H1 (cell line): ENCODE measurements around the gene DEK. TPM values are rescaled to one million over a fixed set of nuclear protein-coding genes. Genes with fewer than 3 reads are reported as not detected.

Experiments used
- CTCF ChIA-PET: fragments of 300-600 bp; sonication (Branson Sonifier 250); formaldehyde crosslinking; loops from one replicate; lab custom pipeline; 2021; ENCODE audit not compliant: partially characterized antibody; lab: Charles Lee
- POLR2A ChIA-PET: fragments of 300-600 bp; sonication (Branson Sonifier 250); formaldehyde crosslinking; loops from one replicate; lab custom pipeline; 2021; ENCODE audit warnings: inconsistent platforms; ENCODE audit not compliant: partially characterized antibody; lab: Charles Lee
- DNase-seq, 2 experiments: peaks; one replicate each; pipeline versions ENCODE4 v3.0.0 to v3.0.0-alpha.2; 2010 to 2022; ENCODE audit warnings: low spot score in 2 of 2, low read depth in 1 of 2, mixed read lengths in 1 of 2
- FAIRE-seq: peaks from 2 replicates; lab custom pipeline; 2011; peaks lifted over from hg19 to GRCh38; lab: Jason Lieb, UNC
- H2AFZ ChIP-seq: 2 replicates; pipeline ENCODE4 v1.8.1; 2012; ENCODE audit warnings: low read length, inconsistent platforms
- H2AK5ac ChIP-seq: 2 replicates; pipeline ENCODE4 v1.6.1; 2013; ENCODE audit warnings: low read depth, low read length
- H2BK120ac ChIP-seq: replicated peaks from 2 replicates; pipeline ENCODE3; 2013; ENCODE audit warnings: low read depth, low read length, inconsistent platforms
- H2BK12ac ChIP-seq: 2 replicates; pipeline ENCODE4 v1.6.1; 2013; ENCODE audit warnings: low read depth, low read length
- H2BK15ac ChIP-seq: 2 replicates; pipeline ENCODE4 v1.6.1; 2013; ENCODE audit warnings: low read length
- H2BK20ac ChIP-seq: 2 replicates; pipeline ENCODE4 v1.6.1; 2013; ENCODE audit warnings: low read length
- H2BK5ac ChIP-seq: 2 replicates; pipeline ENCODE4 v1.6.1; 2013; ENCODE audit warnings: low read depth, low read length
- H3K14ac ChIP-seq: 2 replicates; pipeline ENCODE4 v1.6.1; 2013; ENCODE audit warnings: inconsistent platforms; ENCODE audit not compliant: insufficient read length
- H3K18ac ChIP-seq: 2 replicates; pipeline ENCODE4 v1.6.1; 2013; ENCODE audit warnings: low read length; ENCODE audit errors: extremely low read depth
- H3K23ac ChIP-seq: 2 replicates; pipeline ENCODE4 v1.6.1; 2013; ENCODE audit warnings: inconsistent platforms; ENCODE audit not compliant: insufficient read length
- H3K23me2 ChIP-seq: 2 replicates; pipeline ENCODE4 v1.6.1; 2013; ENCODE audit warnings: low read depth, low read length
- H3K27ac ChIP-seq: 2 replicates; pipeline ENCODE4 v1.6.1; 2011; ENCODE audit warnings: low read depth, low read length, inconsistent platforms
- H3K27me3 ChIP-seq, 4 experiments: replicated peaks in 1 of 4; 1 replicate in 1 of 4; 2 replicates in 3 of 4; pipeline versions ENCODE4 v1.6.1 to v1.8.1; 2011 to 2013; ENCODE audit warnings: low read length in 3 of 4, mild to moderate bottlenecking in 3 of 4, inconsistent platforms in 2 of 4, mixed read lengths in 2 of 4, moderate library complexity in 1 of 4; ENCODE audit not compliant: control insufficient read depth in 3 of 4, insufficient read depth in 3 of 4; ENCODE audit errors: extremely low read depth in 1 of 4
- H3K36me3 ChIP-seq, 4 experiments: 2 replicates each; pipeline versions ENCODE4 v1.6.1 to v1.8.1; 2011 to 2013; ENCODE audit warnings: mild to moderate bottlenecking in 4 of 4, low read length in 3 of 4, moderate library complexity in 2 of 4, control low read depth in 1 of 4, inconsistent platforms in 1 of 4; ENCODE audit not compliant: insufficient read depth in 4 of 4, control insufficient read depth in 2 of 4
- H3K4ac ChIP-seq: replicated peaks from 2 replicates; pipeline ENCODE3; 2013; ENCODE audit warnings: low read length, low read depth, mixed read lengths, inconsistent platforms; ENCODE audit not compliant: insufficient read length
- H3K4me1 ChIP-seq, 4 experiments: replicated peaks in 1 of 4; 1 replicate in 1 of 4; 2 replicates in 3 of 4; pipeline versions ENCODE4 v1.6.1 to v1.8.1; 2011 to 2013; ENCODE audit warnings: low read length in 3 of 4, inconsistent platforms in 2 of 4, mixed read lengths in 1 of 4; ENCODE audit not compliant: insufficient read depth in 4 of 4, control insufficient read depth in 3 of 4
- H3K4me2 ChIP-seq, 2 experiments: 2 replicates each; pipeline versions ENCODE4 v1.6.1 to v1.8.1; 2011 to 2013; ENCODE audit warnings: low read depth in 2 of 2, low read length in 2 of 2, control low read depth in 1 of 2, inconsistent platforms in 1 of 2, mild to moderate bottlenecking in 1 of 2; ENCODE audit not compliant: insufficient read depth in 1 of 2
- H3K4me3 ChIP-seq, 4 experiments: fragments of 200-600, 300-600 bp in 1 of 4; sonication (generic), shearing (Covaris generic), sonication (Bioruptor Twin) in 1 of 4; 2 replicates each; pipeline versions ENCODE4 v1.5.1 to v1.8.1; 2011 to 2016; ENCODE audit warnings: low read length in 4 of 4, low read depth in 3 of 4, control low read depth in 2 of 4, inconsistent platforms in 2 of 4, mild to moderate bottlenecking in 2 of 4, mixed read lengths in 1 of 4, moderate library complexity in 1 of 4; ENCODE audit not compliant: insufficient read depth in 2 of 4; ENCODE audit errors: extremely low read depth in 1 of 4
- H3K56ac ChIP-seq: replicated peaks from 2 replicates; pipeline ENCODE3; 2013; ENCODE audit warnings: low read depth, mild to moderate bottlenecking, mixed read lengths, low read length, inconsistent platforms; ENCODE audit not compliant: insufficient read length
- H3K79me1 ChIP-seq: 2 replicates; pipeline ENCODE4 v1.6.1; 2013; ENCODE audit warnings: low read depth, low read length, control low read depth
- H3K79me2 ChIP-seq, 2 experiments: 2 replicates each; pipeline versions ENCODE4 v1.6.1 to v1.8.1; 2012 to 2013; ENCODE audit warnings: low read length in 2 of 2, mild to moderate bottlenecking in 2 of 2, inconsistent platforms in 1 of 2; ENCODE audit not compliant: insufficient read depth in 2 of 2, control insufficient read depth in 1 of 2
- H3K9ac ChIP-seq, 4 experiments: replicated peaks in 1 of 4; 1 replicate in 1 of 4; 2 replicates in 3 of 4; pipeline versions ENCODE4 v1.6.1 to v1.8.1; 2011 to 2013; ENCODE audit warnings: low read depth in 3 of 4, low read length in 3 of 4, control low read depth in 2 of 4, mild to moderate bottlenecking in 2 of 4, moderate library complexity in 2 of 4, inconsistent platforms in 1 of 4; ENCODE audit errors: extremely low read depth in 1 of 4
- H3K9me3 ChIP-seq, 2 experiments: 2 replicates each; pipeline versions ENCODE4 v1.6.1 to v1.8.1; 2012 to 2013; ENCODE audit warnings: mild to moderate bottlenecking in 2 of 2, moderate library complexity in 2 of 2, control low read depth in 1 of 2, inconsistent platforms in 1 of 2, low read depth in 1 of 2, low read length in 1 of 2, mixed read lengths in 1 of 2; ENCODE audit not compliant: insufficient read depth in 2 of 2
- H4K20me1 ChIP-seq, 2 experiments: replicated peaks in 1 of 2; 2 replicates each; pipeline versions ENCODE3 to v1.8.1; 2011 to 2013; ENCODE audit warnings: inconsistent platforms in 2 of 2, low read length in 2 of 2, mild to moderate bottlenecking in 1 of 2; ENCODE audit not compliant: insufficient read depth in 2 of 2, control insufficient read depth in 1 of 2
- H4K5ac ChIP-seq: 2 replicates; pipeline ENCODE4 v1.6.1; 2013; ENCODE audit warnings: low read length, low read depth, mixed read lengths, inconsistent platforms; ENCODE audit not compliant: insufficient read length
- H4K8ac ChIP-seq: 2 replicates; pipeline ENCODE4 v1.8.0; 2013; ENCODE audit warnings: mild to moderate bottlenecking, moderate library complexity, low read length, inconsistent platforms; ENCODE audit not compliant: insufficient read depth; ENCODE audit errors: extremely low read depth
- H4K91ac ChIP-seq: replicated peaks from 2 replicates; pipeline ENCODE3; 2013; ENCODE audit warnings: low read length, mixed read lengths, inconsistent platforms; ENCODE audit not compliant: insufficient read length
- BACH1 ChIP-seq: IDR thresholded peaks from 2 replicates; pipeline ENCODE4 v1.6.1; 2012; ENCODE audit warnings: low read length, improper control_type of control experiment
- CTCF ChIP-seq, 3 experiments: IDR thresholded peaks; 1 replicate in 2 of 3; 2 replicates in 1 of 3; pipeline versions ENCODE4 v1.5.1 to v1.6.1; 2011; ENCODE audit warnings: low read length in 3 of 3, mild to moderate bottlenecking in 3 of 3, inconsistent platforms in 2 of 3, low read depth in 1 of 3, moderate library complexity in 1 of 3; ENCODE audit not compliant: insufficient read depth in 1 of 3; ENCODE audit errors: control extremely low read depth in 1 of 3
- HDAC2 ChIP-seq, 2 experiments: fragments of 300-600 bp in 1 of 2; sonication (generic) in 1 of 2; IDR thresholded peaks; 2 replicates each; pipeline ENCODE4 v1.6.1; 2011 to 2012; ENCODE audit warnings: low read depth in 2 of 2, low read length in 2 of 2, mild to moderate bottlenecking in 2 of 2, moderate library complexity in 2 of 2, borderline replicate concordance in 1 of 2, inconsistent platforms in 1 of 2
- KDM1A ChIP-seq: fragments of 200-600, 300-600 bp; sonication (generic); IDR thresholded peaks from 2 replicates; pipeline ENCODE4 v1.7.1; 2016; ENCODE audit warnings: mild to moderate bottlenecking, low read length, borderline replicate concordance
- POLR2AphosphoS5 ChIP-seq: IDR thresholded peaks from 2 replicates; pipeline ENCODE4 v1.6.1; 2011; ENCODE audit warnings: low read depth, low read length
- RXRA ChIP-seq: IDR thresholded peaks from 2 replicates; pipeline ENCODE4 v1.6.1; 2011; ENCODE audit warnings: low read depth, mild to moderate bottlenecking, low read length, moderate library complexity; ENCODE audit not compliant: insufficient read depth
- SIN3A ChIP-seq, 2 experiments: IDR thresholded peaks in 1 of 2; conservative IDR thresholded peaks in 1 of 2; 2 replicates each; pipeline ENCODE4 v1.6.1; 2011 to 2012; ENCODE audit warnings: low read length in 2 of 2, improper control_type of control experiment in 1 of 2, low read depth in 1 of 2, mild to moderate bottlenecking in 1 of 2
- SP2 ChIP-seq: IDR thresholded peaks from 2 replicates; pipeline ENCODE4 v1.6.1; 2012; ENCODE audit warnings: mild to moderate bottlenecking, low read length, inconsistent platforms
- SP4 ChIP-seq: IDR thresholded peaks from 2 replicates; pipeline ENCODE4 v1.6.1; 2012; ENCODE audit warnings: low read length, inconsistent platforms
- SUZ12 ChIP-seq: fragments of 200-600 bp; sonication (generic); IDR thresholded peaks from 2 replicates; pipeline ENCODE4 v1.6.1; 2012; ENCODE audit warnings: mild to moderate bottlenecking, inconsistent platforms, low read length, moderate library complexity, mixed read lengths
- YY1 ChIP-seq: IDR thresholded peaks from 2 replicates; pipeline ENCODE4 v1.6.1; 2011; ENCODE audit warnings: low read depth, mild to moderate bottlenecking, low read length
- WGBS, 2 experiments: shearing (Covaris generic) in 1 of 2; methylation state at CpG; one replicate each; pipeline versions ENCODE4 v1.1.6 to v1.1.7; 2013 to 2015; ENCODE audit warnings: low lambda C conversion rate in 2 of 2, mixed read lengths in 2 of 2, inconsistent platforms in 1 of 2, low coverage in 1 of 2, missing lambda C conversion rate in 1 of 2; ENCODE audit not compliant: insufficient replicate concordance in 2 of 2, insufficient coverage in 1 of 2, insufficient read length in 1 of 2; ENCODE audit errors: extremely low coverage in 1 of 2, missing lambda C conversion rate in 1 of 2; 5-methylcytosine and 5-hydroxymethylcytosine counted together
- polyA plus RNA-seq, 7 experiments: library from polyadenylated mRNA; depleted of rRNA in 3 of 7; stranded (reverse) in 5 of 7; unstranded in 2 of 7; fragments of >200 nt in 5 of 7; fragments of 200-250 nt in 2 of 7; gene quantifications; 1 replicate in 5 of 7; 2 replicates in 1 of 7; 4 replicates in 1 of 7; pipeline versions ENCODE4 v1.2.1 to v1.2.3, GENCODE V29; 2011 to 2013; ENCODE audit warnings: missing spikeins in 2 of 7, mixed read lengths in 2 of 7
- total RNA-seq: library from RNA; stranded (reverse); fragmentation: NEBNext Ultra II Directional; extraction: Animal tissue kit (Norgen Biotek cat#: 25700); gene quantifications from 2 replicates; pipeline ENCODE4 v1.2.1, GENCODE V29; 2021

DEK gene
- total and polyA plus RNA-seq, 2 of the 8 experiments (the other 6 are each of a cell fraction or from before 2014, with no cell fraction given), result 40.0 to 228 TPM

DNA sequence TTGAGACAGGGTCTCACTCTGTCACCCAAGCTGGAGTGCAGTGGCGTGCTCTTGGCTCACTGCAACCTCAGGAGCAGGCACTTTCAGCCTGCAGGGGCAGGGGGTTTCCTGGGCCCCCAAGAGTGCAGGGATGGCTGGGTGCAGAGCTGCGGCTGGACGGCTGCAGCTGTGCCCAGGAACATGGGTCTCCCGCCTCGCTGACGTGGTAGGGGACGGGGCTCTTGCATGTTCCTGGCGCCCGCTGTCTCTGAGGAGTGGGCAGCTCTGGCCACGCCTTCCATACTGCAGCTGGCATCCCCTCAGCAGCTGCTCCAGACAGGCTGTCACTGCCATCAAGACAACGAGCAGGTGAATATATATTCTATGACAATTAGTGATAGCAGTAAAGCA, 2.2 kb upstream of the DEK start:
- DNase-seq (no peak), FAIRE-seq (no peak)
- H4K8ac ChIP-seq, result no peak overlapping the region
- POLR2A ChIA-PET, result interaction anchor here (1.1 to 2.7 kb wide), 7 partner anchors 9 to 241 kb away, joined by 3 to 10 read pairs (median 4); no protein-coding TSS in a partner anchor
- H2BK15ac ChIP-seq, result no peak overlapping the region
- no peak overlapping the region for H4K5ac ChIP-seq
- H2BK5ac ChIP-seq, result no peak overlapping the region
- peaks cover 0 to 15% (median 1%) of the 10 kb centered on the region in 4 experiments; a peak in 2 of 8 replicates for H3K36me3 ChIP-seq
- peak overlapping the region; percentile 61; the same call in 1 of the 2 replicates for H2AK5ac ChIP-seq
- H2BK120ac ChIP-seq, result no peak overlapping the region
- no peak overlapping the region; the same call in 1 of the 2 replicates for H2BK12ac ChIP-seq
- WGBS, 2 experiments, result 96% methylated on average over 11 of the region's 11 CpGs; no CpG with 5 or more reads in 1 of the 2 experiments
- H3K79me1 ChIP-seq, result no peaks in the 10 kb centered on the region
- H3K23ac ChIP-seq, result no peak overlapping the region
- H3K9me3 ChIP-seq, result no peaks in the 10 kb centered on the region
- no peak overlapping the region for H3K4me3 ChIP-seq
- no peak overlapping the region for H3K27ac ChIP-seq
- peaks cover 13% of the 10 kb centered on the region for H3K23me2 ChIP-seq
- peaks cover 0 to 14% (median 6%) of the 10 kb centered on the region in 4 experiments; a peak in 5 of 7 replicates for H3K4me1 ChIP-seq
- no peak overlapping the region for H3K14ac ChIP-seq
- no peak overlapping the region for H3K56ac ChIP-seq
- no peak overlapping the region for H3K18ac ChIP-seq
- H2BK20ac ChIP-seq, result no peak overlapping the region
- CTCF ChIA-PET, result interaction anchor here (0.6 to 2.3 kb wide), 5 partner anchors 14 to 483 kb away, joined by 3 to 12 read pairs (median 3); no protein-coding TSS in a partner anchor
- H2AFZ ChIP-seq, result no peak overlapping the region
- peaks cover 24 to 28% of the 10 kb centered on the region in 2 experiments for H3K79me2 ChIP-seq
- H3K4ac ChIP-seq, result no peak overlapping the region
- peaks cover 3 to 6% of the 10 kb centered on the region in 2 experiments for H4K20me1 ChIP-seq
- H3K27me3 ChIP-seq, result no peaks in the 10 kb centered on the region; a peak in 1 of 7 replicates
- no peak overlapping the region for H4K91ac ChIP-seq
- no peak overlapping the region for H3K9ac ChIP-seq
- H3K4me2 ChIP-seq, result no peak overlapping the region
- TF ChIP-seq BACH1, result no peak
- TF ChIP-seq YY1, result no peak
- TF ChIP-seq KDM1A, result no peak
- TF ChIP-seq HDAC2 (IDR thresholded peaks at IDR 0.05; ENCODE audit: borderline replicate concordance in 1 of 2, low read depth in 2 of 2, low read length in 2 of 2), result no peak
- no peak for TF ChIP-seq RXRA
- TF ChIP-seq SP2, result no peak
- no peak for TF ChIP-seq SUZ12
- TF ChIP-seq POLR2AphosphoS5, result no peak
- no peak for TF ChIP-seq SP4
- TF ChIP-seq CTCF (IDR thresholded peaks at IDR 0.05; ENCODE audit: control extremely low read depth in 1 of 3, insufficient read depth in 1 of 3, low read depth in 1 of 3, low read length in 3 of 3), result no peak
- no peak for TF ChIP-seq SIN3A (conservative IDR thresholded peaks at IDR 0.05 in 1 of 2, IDR thresholded peaks at IDR 0.05 in 1 of 2; ENCODE audit: low read depth in 1 of 2, low read length in 2 of 2)
